WTC11 (cell line): ENCODE data around the gene ADAP1.

Experiments
- AFF4 ChIP-seq: sonication (generic); formaldehyde crosslinking; IDR thresholded peaks from 2 replicates; pipeline ENCODE4 v1.8.1; 2023; ENCODE audit warnings: mild to moderate bottlenecking, missing genetic modification reagents, borderline replicate concordance
- CREM ChIP-seq: sonication (generic); formaldehyde crosslinking; IDR thresholded peaks from 2 replicates; pipeline ENCODE4 v1.8.1; 2022; ENCODE audit warnings: mild to moderate bottlenecking, missing genetic modification reagents, moderate library complexity
- CTCF ChIP-seq: fragments of 200-600 bp; IDR thresholded peaks from 2 replicates; pipeline ENCODE4 v1.8.0; 2022; ENCODE audit warnings: antibody characterized with exemption
- MYBL2 ChIP-seq: sonication (generic); formaldehyde crosslinking; IDR thresholded peaks from 2 replicates; pipeline ENCODE4 v1.8.1; 2023; ENCODE audit warnings: mild to moderate bottlenecking, moderate library complexity, missing genetic modification reagents
- NR2C2 ChIP-seq: sonication (generic); formaldehyde crosslinking; IDR thresholded peaks from 2 replicates; pipeline ENCODE4 v1.8.0; 2022; ENCODE audit warnings: mild to moderate bottlenecking, missing genetic modification reagents
- USF2 ChIP-seq: sonication (generic); formaldehyde crosslinking; IDR thresholded peaks from 2 replicates; pipeline ENCODE4 v1.8.1; 2023; ENCODE audit warnings: mild to moderate bottlenecking, missing genetic modification reagents, moderate library complexity
- ZNF317 ChIP-seq: sonication (generic); formaldehyde crosslinking; IDR thresholded peaks from 2 replicates; pipeline ENCODE4 v1.8.1; 2023; ENCODE audit warnings: low read depth, mild to moderate bottlenecking, moderate library complexity, missing genetic modification reagents, borderline replicate concordance
- TF ChIP-seq, protein P1 (sequence below): sonication (generic); formaldehyde crosslinking; IDR thresholded peaks from 2 replicates; pipeline ENCODE4 v1.8.0; 2022; ENCODE audit warnings: mild to moderate bottlenecking, missing genetic modification reagents
- TF ChIP-seq, protein P2 (sequence below): sonication (generic); formaldehyde crosslinking; IDR thresholded peaks from 2 replicates; pipeline ENCODE4 v1.8.1; 2022; ENCODE audit warnings: missing genetic modification reagents, borderline replicate concordance

DNA sequence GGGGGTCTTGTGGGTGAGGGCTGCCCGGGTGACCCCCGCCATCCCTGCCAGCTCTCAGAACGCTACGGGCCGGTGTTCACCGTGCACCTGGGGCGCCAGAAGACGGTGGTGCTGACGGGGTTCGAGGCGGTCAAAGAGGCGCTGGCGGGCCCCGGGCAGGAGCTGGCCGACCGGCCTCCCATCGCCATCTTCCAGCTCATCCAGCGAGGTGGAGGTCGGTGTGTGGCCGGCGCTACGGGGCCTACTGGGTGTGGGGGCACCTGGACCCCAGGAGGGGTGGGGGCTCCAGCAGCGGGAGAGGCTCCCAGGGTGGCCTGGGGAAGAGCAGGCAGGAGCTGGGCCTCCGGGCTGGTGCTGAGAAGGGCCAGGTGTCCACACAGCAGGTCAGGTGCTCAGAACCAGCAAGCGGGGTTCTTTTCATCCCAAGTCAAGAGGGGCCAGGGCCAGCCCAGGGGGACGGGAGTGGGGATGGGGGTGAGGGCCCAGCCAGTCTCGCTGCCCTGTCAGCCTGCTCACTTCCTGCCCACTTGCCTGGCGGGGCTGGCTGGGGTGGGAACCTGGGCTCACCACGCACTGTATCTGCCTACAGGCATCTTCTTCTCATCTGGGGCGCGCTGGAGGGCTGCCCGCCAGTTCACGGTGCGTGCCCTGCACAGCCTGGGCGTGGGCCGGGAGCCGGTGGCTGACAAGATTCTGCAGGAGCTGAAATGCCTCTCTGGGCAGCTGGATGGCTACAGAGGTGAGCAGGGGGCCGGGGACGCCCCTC lies 30.1 kb upstream of the ADAP1 start:
- TF ChIP-seq AFF4 (CRISPR knock-in tag): no peak
- TF ChIP-seq CTCF: no peak
- no peak for TF ChIP-seq USF2 (CRISPR knock-in tag)
- TF ChIP-seq, protein P1, sequence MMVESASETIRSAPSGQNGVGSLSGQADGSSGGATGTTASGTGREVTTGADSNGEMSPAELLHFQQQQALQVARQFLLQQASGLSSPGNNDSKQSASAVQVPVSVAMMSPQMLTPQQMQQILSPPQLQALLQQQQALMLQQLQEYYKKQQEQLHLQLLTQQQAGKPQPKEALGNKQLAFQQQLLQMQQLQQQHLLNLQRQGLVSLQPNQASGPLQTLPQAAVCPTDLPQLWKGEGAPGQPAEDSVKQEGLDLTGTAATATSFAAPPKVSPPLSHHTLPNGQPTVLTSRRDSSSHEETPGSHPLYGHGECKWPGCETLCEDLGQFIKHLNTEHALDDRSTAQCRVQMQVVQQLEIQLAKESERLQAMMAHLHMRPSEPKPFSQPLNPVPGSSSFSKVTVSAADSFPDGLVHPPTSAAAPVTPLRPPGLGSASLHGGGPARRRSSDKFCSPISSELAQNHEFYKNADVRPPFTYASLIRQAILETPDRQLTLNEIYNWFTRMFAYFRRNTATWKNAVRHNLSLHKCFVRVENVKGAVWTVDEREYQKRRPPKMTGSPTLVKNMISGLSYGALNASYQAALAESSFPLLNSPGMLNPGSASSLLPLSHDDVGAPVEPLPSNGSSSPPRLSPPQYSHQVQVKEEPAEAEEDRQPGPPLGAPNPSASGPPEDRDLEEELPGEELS (CRISPR knock-in tag): no peak
- TF ChIP-seq NR2C2 (CRISPR knock-in tag): no peak
- TF ChIP-seq MYBL2 (CRISPR knock-in tag): no peak
- no peak for TF ChIP-seq CREM
- no peak for TF ChIP-seq ZNF317
- TF ChIP-seq, protein P2, sequence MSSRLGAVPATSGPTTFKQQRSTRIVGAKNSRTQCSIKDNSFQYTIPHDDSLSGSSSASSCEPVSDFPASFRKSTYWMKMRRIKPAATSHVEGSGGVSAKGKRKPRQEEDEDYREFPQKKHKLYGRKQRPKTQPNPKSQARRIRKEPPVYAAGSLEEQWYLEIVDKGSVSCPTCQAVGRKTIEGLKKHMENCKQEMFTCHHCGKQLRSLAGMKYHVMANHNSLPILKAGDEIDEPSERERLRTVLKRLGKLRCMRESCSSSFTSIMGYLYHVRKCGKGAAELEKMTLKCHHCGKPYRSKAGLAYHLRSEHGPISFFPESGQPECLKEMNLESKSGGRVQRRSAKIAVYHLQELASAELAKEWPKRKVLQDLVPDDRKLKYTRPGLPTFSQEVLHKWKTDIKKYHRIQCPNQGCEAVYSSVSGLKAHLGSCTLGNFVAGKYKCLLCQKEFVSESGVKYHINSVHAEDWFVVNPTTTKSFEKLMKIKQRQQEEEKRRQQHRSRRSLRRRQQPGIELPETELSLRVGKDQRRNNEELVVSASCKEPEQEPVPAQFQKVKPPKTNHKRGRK (CRISPR knock-in tag): no peak
